GOT3 (cell line): Measurements from ENCODE around the gene NR2C2.
A peak's percentile ranks its signal among the peaks of the same experiment; 100 is the strongest.

Experiments
- DNase-seq: peaks from one replicate; lab custom pipeline; 2025; ENCODE audit warnings: mixed read lengths; lab: John Stamatoyannopoulos, UW

The NR2C2 gene

GRCh38 chr3:15064299-15064834 is 117.0 kb downstream of the NR2C2 start:
- no peak for DNase-seq

GRCh38 chr3:15064835-15065549 is 117.6 kb downstream of the NR2C2 start, which contains the start of gene MRPS25:
MRPS25 (minus strand) TSS chr3:15065315; CDS start chr3:15065194, 121 bp downstream.
- DNase-seq: peak; percentile 41

GRCh38 chr3:15065550-15066007 is 118.2 kb downstream of the NR2C2 start:
- DNase-seq: no peak

- DNase-seq: no peak
Measured at GRCh38 chr3:15066467-15066866, 119.1 kb downstream of the NR2C2 start.

GRCh38 chr3:15069441-15069840 is 122.1 kb downstream of the NR2C2 start:
- DNase-seq: no peak

GRCh38 chr3:15071699-15072098 is 124.3 kb downstream of the NR2C2 start:
- no peak for DNase-seq

- no peak for DNase-seq
Measured at GRCh38 chr3:15074500-15074899, 127.1 kb downstream of the NR2C2 start.

- DNase-seq: no peak
Measured at GRCh38 chr3:15079091-15079490, 131.7 kb downstream of the NR2C2 start.

- no peak for DNase-seq
Measured at GRCh38 chr3:15081960-15082664, 134.7 kb downstream of the NR2C2 start.

GRCh38 chr3:15083252-15083651 is 135.9 kb downstream of the NR2C2 start:
- no peak for DNase-seq

- DNase-seq: no peak
Measured at GRCh38 chr3:15086263-15086662, 138.9 kb downstream of the NR2C2 start.

GRCh38 chr3:15086699-15087098 is 139.3 kb downstream of the NR2C2 start:
- no peak for DNase-seq

GRCh38 chr3:15089201-15089600 is 141.8 kb downstream of the NR2C2 start:
- DNase-seq: no peak

- DNase-seq: no peak
Measured at GRCh38 chr3:15091575-15091974, 144.2 kb downstream of the NR2C2 start.

GRCh38 chr3:15092686-15093085 is 145.3 kb downstream of the NR2C2 start:
- DNase-seq: no peak

GRCh38 chr3:15094187-15094875 is 146.9 kb downstream of the NR2C2 start:
- DNase-seq: no peak

GRCh38 chr3:15096046-15096445 is 148.7 kb downstream of the NR2C2 start:
- DNase-seq: no peak

- DNase-seq: no peak
Measured at GRCh38 chr3:15097891-15098290, 150.5 kb downstream of the NR2C2 start.
